Germinal center (tissue), 1 donor: ENCODE data around the gene ZEB2.
A peak's percentile ranks its signal among the peaks of the same experiment; 100 is the strongest.

Source experiments
- DNase-seq: peaks from one replicate; pipeline ENCODE4 v3.0.0; 2012; ENCODE audit warnings: mixed read lengths, low spot score

The ZEB2 gene

GRCh38 chr2:144471305-144472045 is 48.4 kb downstream of the ZEB2 start:
- DNase-seq, result no peak

- no peak for DNase-seq
Measured at GRCh38 chr2:144470816-144471215, 49.1 kb downstream of the ZEB2 start.

DNA sequence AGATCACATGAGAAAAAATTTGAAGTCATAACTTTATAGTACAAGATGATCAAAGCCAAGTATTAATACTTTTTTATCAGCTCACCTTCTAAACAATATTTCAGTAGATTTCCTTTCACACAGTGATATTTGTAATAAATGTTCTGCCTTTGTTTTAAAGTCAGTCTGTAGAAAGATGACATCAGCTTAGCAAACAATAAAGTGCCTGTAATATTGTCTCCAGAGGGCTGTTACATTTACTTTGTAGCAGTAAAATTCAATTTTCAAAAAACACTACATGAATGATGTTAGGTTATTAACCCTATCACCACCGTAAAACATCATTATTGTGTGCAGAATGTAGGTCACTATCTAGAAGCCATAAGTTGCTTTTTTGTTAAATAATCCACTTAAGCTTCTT is 49.6 kb downstream of the ZEB2 start:
- DNase-seq, result no peak

DNA sequence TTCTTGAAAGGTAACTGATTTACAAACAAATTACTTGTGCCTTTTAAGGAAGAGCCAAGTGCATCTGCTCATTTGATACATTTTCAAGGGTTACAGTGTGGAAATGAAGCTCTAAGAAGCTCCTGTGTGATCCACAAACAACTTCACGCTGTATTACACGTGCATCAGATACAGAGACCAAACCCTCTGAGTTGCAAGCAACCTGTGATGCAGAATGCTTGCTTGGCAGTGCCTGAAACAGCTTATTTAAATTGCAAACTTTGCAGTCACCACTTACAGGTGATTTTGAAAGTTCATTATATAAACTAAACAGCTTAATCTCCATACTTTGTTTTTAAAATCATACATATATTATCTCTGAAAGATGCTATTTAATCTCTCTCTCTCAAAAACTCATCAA is 50.1 kb downstream of the ZEB2 start:
- no peak for DNase-seq

DNA sequence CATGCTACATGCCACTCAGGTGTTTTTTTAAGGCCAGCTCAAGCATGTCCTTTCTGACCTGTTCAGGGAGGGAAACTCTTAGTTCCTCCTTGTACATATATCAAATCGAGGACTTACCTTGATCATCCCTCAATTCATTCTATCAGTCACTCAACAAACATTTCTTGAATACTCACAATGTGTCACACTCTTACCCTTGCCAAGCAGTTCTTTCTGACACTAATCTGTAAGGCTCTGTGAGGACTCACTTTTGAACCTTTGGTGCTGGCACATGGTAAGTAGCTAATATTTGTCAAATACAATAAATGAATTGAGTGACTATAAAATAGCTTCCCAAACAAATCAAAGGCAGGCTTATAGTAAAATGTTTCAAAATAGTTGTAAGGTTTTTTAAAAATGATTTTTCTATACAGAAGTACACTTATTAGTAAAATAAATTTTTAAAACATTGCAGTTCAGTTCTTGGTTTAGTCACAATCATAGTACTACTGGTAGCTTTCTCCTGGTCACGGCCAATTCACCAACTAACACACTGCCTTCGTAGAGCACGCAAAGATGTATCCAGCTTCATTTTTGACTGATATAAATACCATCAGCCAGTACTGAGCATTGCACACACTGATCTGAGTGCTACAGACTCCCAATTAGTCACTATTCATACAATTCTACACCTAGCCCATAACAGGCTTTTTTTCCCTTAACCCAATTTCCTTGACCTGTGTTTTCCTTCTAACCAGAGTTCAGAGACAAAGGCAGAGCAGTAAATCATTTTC is 50.9 kb downstream of the ZEB2 start:
- no peak for DNase-seq

DNA sequence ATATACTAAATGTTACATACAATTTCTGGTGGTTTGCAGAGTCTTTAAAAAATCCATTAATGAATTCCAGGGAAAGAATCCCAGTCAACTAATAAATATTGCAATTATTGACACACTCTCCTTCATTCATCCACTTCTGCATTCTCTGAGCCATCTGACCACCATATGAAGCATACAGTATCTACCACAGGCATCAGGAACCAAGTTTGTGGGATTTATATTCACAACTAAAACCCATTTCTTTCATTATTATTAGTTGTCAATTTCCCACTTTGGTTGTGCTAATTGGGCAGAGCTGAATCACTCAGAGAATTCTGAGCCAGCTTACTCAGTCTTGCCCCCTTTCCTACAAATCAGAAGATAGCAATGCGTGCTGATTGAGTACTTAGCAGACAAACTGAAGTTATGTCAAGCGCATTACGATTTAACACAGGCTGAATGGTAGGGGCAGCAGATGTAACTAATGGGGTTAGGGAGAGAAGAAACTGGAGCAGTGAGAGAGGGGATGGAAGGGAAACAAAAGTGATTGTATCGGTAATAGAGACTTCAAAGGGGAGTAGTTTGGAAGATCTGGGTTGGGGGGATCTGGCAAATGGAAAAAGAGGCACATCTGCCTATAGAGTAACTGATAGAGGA is 52.3 kb downstream of the ZEB2 start:
- no peak for DNase-seq

- DNase-seq, result no peak
Measured at GRCh38 chr2:144466637-144467036, 53.3 kb downstream of the ZEB2 start.

- DNase-seq, result no peak
Measured at GRCh38 chr2:144465749-144466148, 54.2 kb downstream of the ZEB2 start.

- no peak for DNase-seq
Measured at GRCh38 chr2:144464730-144465129, 55.2 kb downstream of the ZEB2 start.

- no peak for DNase-seq
Measured at GRCh38 chr2:144463266-144463665, 56.7 kb downstream of the ZEB2 start.

- no peak for DNase-seq
Measured at GRCh38 chr2:144462266-144462665, 57.7 kb downstream of the ZEB2 start.

DNA sequence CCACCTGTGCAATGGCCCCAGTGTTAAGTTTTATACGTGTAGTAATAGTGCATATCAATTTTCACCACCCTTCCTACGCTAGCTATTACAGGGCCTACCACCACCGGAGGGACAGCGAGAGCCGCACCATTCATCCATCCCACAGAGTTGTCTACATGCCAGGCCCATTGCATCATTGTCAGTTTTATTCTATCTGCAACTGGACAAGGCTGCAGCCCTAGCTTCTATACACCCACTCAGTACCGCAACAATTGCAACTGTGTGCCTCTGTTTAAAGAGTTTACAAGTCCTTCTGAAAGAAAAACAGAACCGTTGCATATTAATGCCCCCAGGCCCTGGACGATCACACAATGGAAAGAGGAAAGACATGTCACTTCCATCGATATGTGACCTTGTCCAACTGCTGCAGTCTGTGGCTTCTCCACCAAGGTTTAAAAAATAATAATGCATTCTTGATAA is 58.6 kb downstream of the ZEB2 start:
- DNase-seq, result no peak

- no peak for DNase-seq
Measured at GRCh38 chr2:144460727-144461307, 59.1 kb downstream of the ZEB2 start.

DNA sequence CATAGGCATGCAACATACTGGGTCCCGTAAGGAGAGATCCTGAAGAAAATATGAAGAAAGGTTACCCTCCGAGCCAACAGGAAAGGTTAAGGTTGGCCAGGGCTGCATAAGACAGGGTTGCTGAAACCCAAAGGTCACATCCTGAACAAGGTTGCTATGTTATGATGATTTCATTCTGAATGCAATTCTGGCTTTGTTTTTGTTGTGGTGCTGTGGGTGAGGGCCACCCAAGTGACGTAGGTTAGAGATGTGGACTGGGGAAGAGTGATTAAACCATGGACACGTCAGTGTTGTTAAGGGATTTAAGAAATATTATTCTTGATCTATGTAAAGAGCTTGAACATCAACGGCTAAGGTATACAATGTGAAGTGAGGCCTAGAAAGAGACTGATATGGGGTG is 60.0 kb downstream of the ZEB2 start:
- DNase-seq, result no peak

- DNase-seq, result no peak
Measured at GRCh38 chr2:144459286-144459685, 60.6 kb downstream of the ZEB2 start.

GRCh38 chr2:144458541-144458940 is 61.4 kb downstream of the ZEB2 start:
- no peak for DNase-seq

DNA sequence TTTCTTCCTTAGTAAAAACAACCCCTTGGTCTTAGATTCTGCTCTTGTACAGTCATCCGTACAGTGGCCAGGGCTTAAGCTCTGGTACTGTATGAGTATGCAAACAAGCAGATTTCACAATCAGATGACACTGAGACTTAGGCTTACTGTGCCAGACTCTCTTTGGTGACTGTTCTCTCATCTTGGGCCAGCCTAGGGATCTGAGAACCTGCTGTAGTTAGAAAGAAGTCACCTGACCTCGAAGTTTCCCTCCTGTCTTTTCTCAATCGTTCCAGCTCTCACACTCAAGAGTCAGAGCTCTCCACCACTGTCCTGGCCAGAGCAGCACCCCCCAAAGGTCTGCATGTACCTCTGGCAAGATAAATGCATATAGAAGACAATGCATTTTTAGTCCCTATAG is 63.2 kb downstream of the ZEB2 start:
- DNase-seq, result peak; percentile 26

DNA sequence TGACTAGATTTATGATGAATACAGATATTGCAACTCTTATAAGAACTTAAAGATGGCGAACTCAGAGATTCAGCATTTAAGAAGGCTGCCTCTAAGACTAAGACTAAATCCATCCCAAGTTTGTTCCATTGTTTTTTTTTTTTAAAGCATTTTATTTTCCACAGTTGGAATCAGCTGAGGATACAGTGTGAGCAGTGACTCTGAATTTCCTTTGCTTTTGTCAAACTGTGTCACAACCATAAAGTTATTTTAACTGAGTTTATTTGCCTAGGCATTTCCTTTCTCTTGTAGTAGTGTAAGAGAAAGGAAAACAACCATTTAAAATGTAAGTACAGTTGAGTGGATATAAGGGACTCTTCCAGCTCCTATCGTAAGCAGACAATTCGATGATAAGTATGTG is 63.9 kb downstream of the ZEB2 start:
- DNase-seq, result no peak

DNA sequence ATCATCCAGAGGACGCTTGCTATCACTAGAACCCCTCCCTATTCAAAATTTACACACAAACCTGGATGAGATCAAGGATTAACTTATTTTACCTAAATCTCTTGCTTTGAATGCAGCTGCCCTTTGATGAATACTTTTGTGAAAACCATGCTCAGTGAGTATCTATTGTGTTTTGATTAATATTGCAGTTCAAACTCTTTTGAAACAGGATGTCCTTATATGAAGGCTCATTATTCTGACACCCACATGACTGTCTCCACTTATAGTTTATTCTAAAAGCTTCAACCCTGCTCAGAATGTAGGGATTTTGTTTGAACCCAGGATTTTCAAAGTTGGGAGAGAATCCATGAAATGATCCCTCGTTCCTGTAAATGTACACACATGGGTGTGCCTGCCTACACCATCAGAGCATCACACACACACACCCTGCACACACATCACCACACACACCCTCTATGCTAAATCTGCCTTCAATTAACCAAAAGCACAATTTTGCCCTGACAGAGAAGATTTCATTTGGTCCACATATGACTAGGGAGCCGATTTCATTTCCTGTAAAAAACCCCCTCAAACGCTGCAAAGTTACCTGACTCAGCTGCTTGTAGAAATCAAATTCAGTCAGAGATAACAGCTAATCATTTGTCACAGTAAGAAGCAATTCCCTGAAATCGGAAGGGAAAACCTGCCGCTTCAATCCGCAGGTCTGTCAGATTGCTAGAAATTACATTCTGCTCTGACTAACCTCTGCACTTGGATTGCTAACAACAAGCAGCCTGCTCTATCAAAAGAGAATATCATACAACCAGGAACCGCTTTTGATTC is 65.2 kb downstream of the ZEB2 start:
- DNase-seq, result no peak

DNA sequence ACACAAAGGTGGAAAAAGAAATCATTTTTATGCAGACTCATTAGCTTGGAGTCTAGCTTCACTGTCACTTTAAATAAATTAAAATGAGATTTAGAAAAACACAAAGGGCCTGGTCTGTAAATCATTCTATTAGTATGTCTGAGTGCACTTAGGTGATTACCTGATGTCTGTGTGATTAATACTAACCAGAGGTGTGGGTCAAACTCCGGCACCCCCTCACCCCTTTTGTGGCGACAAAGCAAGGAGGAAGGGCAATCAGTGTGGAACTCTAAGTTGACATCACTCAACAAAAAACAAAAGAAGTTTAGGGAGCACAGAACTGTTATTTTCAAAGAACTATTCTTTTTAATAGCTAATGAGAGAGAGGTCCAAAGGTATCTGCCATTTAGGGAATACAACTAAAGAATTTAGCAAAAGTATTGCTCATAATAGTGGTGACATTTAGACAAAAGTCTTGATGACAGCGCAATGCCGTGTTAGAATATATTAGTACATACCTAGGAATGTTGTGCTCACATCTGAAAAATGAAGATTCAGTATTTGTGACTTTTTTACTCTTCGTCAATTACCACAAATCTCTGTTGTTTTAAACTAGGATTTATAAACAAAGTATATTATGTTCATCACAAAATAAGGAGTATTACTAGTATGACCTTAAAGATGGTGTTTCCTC is 66.3 kb downstream of the ZEB2 start:
- DNase-seq, result no peak

- DNase-seq, result no peak
Measured at GRCh38 chr2:144452989-144453336, 67.0 kb downstream of the ZEB2 start.
